ENCODE data around the gene ATP5F1C. TPM values are rescaled to one million over a fixed set of nuclear protein-coding genes. Genes with fewer than 3 reads are reported as not detected.

The ATP5F1C gene
- total and polyA plus RNA-seq, 4 donors = 133 to 262 (median 205) TPM

- TF ChIP-seq HNF4A (conservative IDR thresholded peaks at IDR 0.05) (no peak), FOXA1 (IDR thresholded peaks at IDR 0.05) (no peak), YY1 (IDR thresholded peaks at IDR 0.05) (no peak), JUND (IDR thresholded peaks at IDR 0.05) (no peak), RXRA (IDR thresholded peaks at IDR 0.05) (no peak)
- no peaks in the 10 kb centered on the region for H3K36me3 ChIP-seq (ENCODE audit: control insufficient read depth in 4 of 4, insufficient read depth in 3 of 4, low read depth in 1 of 4, low read length in 3 of 4)
Observed at GRCh38 chr10:7836571-7836970, 48.6 kb downstream of the ATP5F1C start.

GRCh38 chr10:7846591-7846990 is 58.6 kb downstream of the ATP5F1C start:
- 94% methylated on average over 1 of the region's 1 CpG for WGBS

More at GRCh38 chr10:7836571-7836970, 48.6 kb downstream of the ATP5F1C start:
- Histone ChIP-seq H3K4me3 (ENCODE audit: low read depth in 1 of 3, low read length in 3 of 3) (no peak overlapping the region), H3K9me3 (ENCODE audit: control insufficient read depth in 4 of 4, low read length in 3 of 4) (no peaks in the 10 kb centered on the region), H3K27ac (ENCODE audit: low read depth in 1 of 2, low read length in 2 of 2) (no peak overlapping the region), H3K27me3 (ENCODE audit: control insufficient read depth in 4 of 4, insufficient read depth in 4 of 4, low read length in 3 of 4) (no peaks in the 10 kb centered on the region), H3K9ac (ENCODE audit: low read depth in 1 of 2, low read length in 2 of 2) (no peak overlapping the region), H3K4me1 (ENCODE audit: control insufficient read depth in 4 of 4, insufficient read depth in 4 of 4, low read length in 3 of 4) (no peaks in the 10 kb centered on the region)
- no peak for DNase-seq (ENCODE audit: low spot score)
- 91% methylated on average over 2 of the region's 2 CpGs for WGBS

More at GRCh38 chr10:7846591-7846990, 58.6 kb downstream of the ATP5F1C start:
- Histone ChIP-seq H3K27me3 (ENCODE audit: control insufficient read depth in 4 of 4, insufficient read depth in 4 of 4, low read length in 3 of 4) (no peaks in the 10 kb centered on the region), H3K9me3 (ENCODE audit: control insufficient read depth in 4 of 4, low read length in 3 of 4) (no peaks in the 10 kb centered on the region), H3K9ac (ENCODE audit: low read depth in 1 of 2, low read length in 2 of 2) (no peak overlapping the region), H3K4me3 (ENCODE audit: low read depth in 1 of 3, low read length in 3 of 3) (no peak overlapping the region), H3K4me1 (ENCODE audit: control insufficient read depth in 4 of 4, insufficient read depth in 4 of 4, low read length in 3 of 4) (no peaks in the 10 kb centered on the region), H3K36me3 (ENCODE audit: control insufficient read depth in 4 of 4, insufficient read depth in 3 of 4, low read depth in 1 of 4, low read length in 3 of 4) (peaks cover 0 to 2% (median 0%) of the 10 kb centered on the region in 4 donors), H3K27ac (ENCODE audit: low read depth in 1 of 2, low read length in 2 of 2) (no peak overlapping the region)
- TF ChIP-seq ATF3 (IDR thresholded peaks at IDR 0.05) = no peak
- no peak for TF ChIP-seq ZBTB33 (IDR thresholded peaks at IDR 0.05)
- no peak for TF ChIP-seq YY1 (IDR thresholded peaks at IDR 0.05)
- no peak for TF ChIP-seq REST (IDR thresholded peaks at IDR 0.05)
- TF ChIP-seq GABPA (IDR thresholded peaks at IDR 0.05 in 1 of 2, conservative IDR thresholded peaks at IDR 0.05 in 1 of 2) = no peak
- TF ChIP-seq RXRA (IDR thresholded peaks at IDR 0.05) = no peak
- no peak for TF ChIP-seq RAD21 (IDR thresholded peaks at IDR 0.05)
- no peak for TF ChIP-seq FOXA2 (IDR thresholded peaks at IDR 0.05)
- TF ChIP-seq NR2F2 (IDR thresholded peaks at IDR 0.05) = no peak
- TF ChIP-seq HNF4G (IDR thresholded peaks at IDR 0.05) = no peak
- TF ChIP-seq CTCF (IDR thresholded peaks at IDR 0.05; ENCODE audit: low read depth, low read length, missing input control) = no peak
- TF ChIP-seq SP1 (IDR thresholded peaks at IDR 0.05) = no peak
- no peak for TF ChIP-seq MAX (IDR thresholded peaks at IDR 0.05)
- no peak for TF ChIP-seq TAF1 (conservative IDR thresholded peaks at IDR 0.05)
- TF ChIP-seq HNF4A (conservative IDR thresholded peaks at IDR 0.05) = no peak
- no peak for TF ChIP-seq EGR1 (IDR thresholded peaks at IDR 0.05; ENCODE audit: low read depth in 2 of 2)
- TF ChIP-seq JUND (IDR thresholded peaks at IDR 0.05) = no peak
- TF ChIP-seq FOXA1 (IDR thresholded peaks at IDR 0.05) = no peak
- DNase-seq (ENCODE audit: low spot score) = no peak

Data from liver (tissue), 9 donors.